ENCODE results near the gene PCTP. TPM values are rescaled to one million over a fixed set of nuclear protein-coding genes. Genes with fewer than 3 reads are reported as not detected.

Gene PCTP
- total RNA-seq, 1 donor from 2014 or later = 28.1 TPM

DNA sequence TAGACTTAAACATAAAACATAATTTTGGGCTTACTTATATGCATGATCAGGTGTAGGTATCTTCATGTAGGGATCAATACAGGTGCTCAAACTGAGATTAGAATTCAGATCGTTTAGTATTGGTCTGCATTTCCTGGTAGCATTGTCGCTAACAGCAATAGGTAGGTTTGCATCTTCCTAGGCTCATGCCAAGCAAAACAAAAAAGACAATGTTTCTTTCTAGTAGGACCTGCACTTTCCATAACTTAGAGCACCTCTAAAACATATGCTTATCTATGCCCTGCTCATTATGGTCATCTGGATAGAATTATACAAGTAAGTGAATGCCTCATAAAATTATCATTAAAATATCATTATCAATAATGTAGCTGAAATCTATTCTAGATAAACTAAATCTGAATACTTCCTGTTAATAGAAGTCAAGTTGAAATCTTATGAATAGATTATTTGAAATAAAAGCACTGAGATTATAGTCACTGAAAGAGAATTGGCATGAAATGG, 26.7 kb downstream of the PCTP start:
- no peaks in the 10 kb centered on the region for H3K9me3 ChIP-seq
- H3K27ac ChIP-seq = no peak overlapping the region
- ATAC-seq (no peak), DNase-seq (no peak)
- no peaks in the 10 kb centered on the region for H3K4me1 ChIP-seq
- no peaks in the 10 kb centered on the region for H3K27me3 ChIP-seq (ENCODE audit: low read depth)
- intact Hi-C loops (cut with DNase I) = no loop called here
- TF ChIP-seq, protein P1, sequence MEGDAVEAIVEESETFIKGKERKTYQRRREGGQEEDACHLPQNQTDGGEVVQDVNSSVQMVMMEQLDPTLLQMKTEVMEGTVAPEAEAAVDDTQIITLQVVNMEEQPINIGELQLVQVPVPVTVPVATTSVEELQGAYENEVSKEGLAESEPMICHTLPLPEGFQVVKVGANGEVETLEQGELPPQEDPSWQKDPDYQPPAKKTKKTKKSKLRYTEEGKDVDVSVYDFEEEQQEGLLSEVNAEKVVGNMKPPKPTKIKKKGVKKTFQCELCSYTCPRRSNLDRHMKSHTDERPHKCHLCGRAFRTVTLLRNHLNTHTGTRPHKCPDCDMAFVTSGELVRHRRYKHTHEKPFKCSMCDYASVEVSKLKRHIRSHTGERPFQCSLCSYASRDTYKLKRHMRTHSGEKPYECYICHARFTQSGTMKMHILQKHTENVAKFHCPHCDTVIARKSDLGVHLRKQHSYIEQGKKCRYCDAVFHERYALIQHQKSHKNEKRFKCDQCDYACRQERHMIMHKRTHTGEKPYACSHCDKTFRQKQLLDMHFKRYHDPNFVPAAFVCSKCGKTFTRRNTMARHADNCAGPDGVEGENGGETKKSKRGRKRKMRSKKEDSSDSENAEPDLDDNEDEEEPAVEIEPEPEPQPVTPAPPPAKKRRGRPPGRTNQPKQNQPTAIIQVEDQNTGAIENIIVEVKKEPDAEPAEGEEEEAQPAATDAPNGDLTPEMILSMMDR (IDR thresholded peaks at IDR 0.05) = no peak
- no peak overlapping the region for H3K4me3 ChIP-seq
- peaks cover 51% of the 10 kb centered on the region for H3K36me3 ChIP-seq

DNA sequence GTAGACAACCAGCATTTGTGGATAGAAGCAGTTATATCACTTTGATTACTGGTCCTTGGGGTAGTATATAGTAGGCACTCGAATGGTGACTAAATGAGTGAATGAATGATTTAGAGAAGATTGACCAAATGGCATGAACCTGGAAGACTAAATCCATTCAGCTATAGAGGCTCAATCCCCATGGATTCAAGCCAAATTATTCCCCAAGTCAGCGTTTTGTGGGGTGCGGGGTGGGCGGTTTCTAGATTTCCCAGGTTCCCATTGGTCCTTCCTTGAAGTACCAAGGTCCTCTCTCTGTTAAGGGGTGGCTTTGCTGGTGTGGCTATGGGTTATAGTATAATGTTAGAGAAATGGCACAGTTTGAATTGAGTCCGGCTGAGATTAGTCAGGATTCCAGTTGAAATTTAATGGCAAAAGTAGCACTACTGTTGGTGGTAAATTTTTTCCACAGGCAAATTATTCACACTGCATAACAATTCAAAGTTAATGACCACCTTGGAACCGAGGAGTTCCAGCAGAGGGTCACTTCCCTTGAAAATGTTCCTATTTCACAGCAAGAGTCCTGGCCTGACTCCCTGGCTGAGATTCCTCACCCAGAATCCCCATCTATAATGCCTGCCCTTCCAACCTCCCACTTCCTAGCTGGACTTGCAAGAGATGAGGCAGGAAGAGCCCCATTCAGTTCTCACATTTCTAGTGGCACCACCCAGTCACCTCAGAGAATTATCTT, 27.7 kb downstream of the PCTP start:
- no peaks in the 10 kb centered on the region for H3K9me3 ChIP-seq
- no peak overlapping the region for H3K27ac ChIP-seq
- peaks cover 41% of the 10 kb centered on the region for H3K36me3 ChIP-seq
- no peaks in the 10 kb centered on the region for H3K27me3 ChIP-seq (ENCODE audit: low read depth)
- H3K4me3 ChIP-seq = no peak overlapping the region
- ATAC-seq (no peak), DNase-seq (no peak)
- TF ChIP-seq, protein P1 (IDR thresholded peaks at IDR 0.05) = no peak
- H3K4me1 ChIP-seq = no peaks in the 10 kb centered on the region
- intact Hi-C loops (cut with DNase I) = no loop called here

DNA sequence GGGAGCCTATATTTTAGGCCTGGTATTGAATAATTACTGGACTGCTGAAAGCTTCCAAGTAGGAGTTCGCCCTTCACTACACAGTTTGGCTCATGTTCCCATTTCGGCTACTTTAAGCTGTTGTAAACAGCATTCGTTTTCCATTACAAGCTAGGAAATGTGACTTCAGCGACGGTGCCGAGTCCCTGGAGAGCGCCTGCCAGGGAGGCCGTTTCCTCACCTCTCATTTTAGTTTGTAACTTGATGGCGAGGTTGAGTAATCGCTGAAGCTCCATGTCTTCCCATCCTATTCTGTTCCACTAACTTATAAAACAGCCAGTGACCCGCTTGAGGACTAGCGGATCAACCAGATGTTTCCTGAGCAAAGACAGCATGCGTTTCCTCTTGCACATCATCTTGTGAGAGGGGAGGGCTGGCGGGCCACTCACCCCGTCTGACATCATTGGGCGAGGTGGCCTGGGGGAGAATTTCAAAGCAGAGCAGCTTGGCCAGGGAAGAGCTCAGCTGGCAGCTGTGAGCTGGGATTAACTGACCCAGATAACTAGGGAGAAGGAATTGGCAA, 32.9 kb downstream of the PCTP start:
- DNase-seq (peak; percentile 50), ATAC-seq (peak; percentile 75 to 80)
- Histone ChIP-seq H3K36me3 (no peaks in the 10 kb centered on the region), H3K27ac (peak overlapping the region; percentile 61), H3K27me3 (ENCODE audit: low read depth) (no peaks in the 10 kb centered on the region), H3K9me3 (no peaks in the 10 kb centered on the region), H3K4me1 (no peaks in the 10 kb centered on the region), H3K4me3 (no peak overlapping the region)
- intact Hi-C loops (cut with DNase I) = no loop called here
- TF ChIP-seq, protein P1 (IDR thresholded peaks at IDR 0.05) = no peak

DNA sequence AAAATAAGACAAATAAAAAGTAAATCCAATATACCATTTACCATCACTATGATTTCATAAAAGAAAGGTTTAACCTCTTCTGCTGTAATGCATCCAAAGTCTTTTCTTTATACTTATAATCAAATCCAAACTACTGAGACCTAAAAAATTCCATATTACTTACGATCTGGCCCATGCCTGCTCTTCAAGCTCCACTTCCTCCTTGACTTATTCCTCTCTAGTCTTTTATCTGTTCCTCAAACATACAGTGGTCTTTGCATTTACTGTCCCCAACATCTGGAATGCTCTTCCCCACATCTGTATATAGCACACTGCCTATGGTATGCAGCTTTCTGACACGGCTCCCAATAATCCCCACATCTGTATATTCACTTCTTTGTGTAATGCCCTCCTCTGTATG, 33.8 kb downstream of the PCTP start:
- TF ChIP-seq, protein P1 (IDR thresholded peaks at IDR 0.05) = no peak
- no peaks in the 10 kb centered on the region for H3K4me1 ChIP-seq
- ATAC-seq (no peak), DNase-seq (no peak)
- H3K27ac ChIP-seq = no peak overlapping the region
- H3K36me3 ChIP-seq = no peaks in the 10 kb centered on the region
- intact Hi-C loops (cut with DNase I) = no loop called here
- no peaks in the 10 kb centered on the region for H3K9me3 ChIP-seq
- H3K27me3 ChIP-seq (ENCODE audit: low read depth) = no peaks in the 10 kb centered on the region
- H3K4me3 ChIP-seq = no peak overlapping the region

DNA sequence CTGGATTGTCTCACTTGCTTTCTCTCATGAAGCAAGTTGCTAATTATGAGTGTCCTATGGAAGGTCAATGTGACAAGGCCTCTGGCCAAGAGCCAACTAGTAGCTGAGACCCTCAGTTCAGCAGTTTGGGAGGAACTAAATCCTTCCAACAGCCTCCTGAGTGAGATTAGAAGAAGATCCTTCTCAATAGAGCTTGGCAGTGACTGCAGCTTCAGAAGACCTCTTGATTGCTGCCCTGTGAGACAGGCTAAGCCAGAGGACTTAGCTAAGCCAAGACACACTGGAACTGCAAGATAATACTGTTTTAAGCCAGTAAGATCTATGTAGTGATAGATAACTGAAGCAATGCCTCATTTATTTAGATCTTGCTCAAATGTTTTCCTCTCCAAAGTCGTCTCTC, 34.3 kb downstream of the PCTP start:
- Histone ChIP-seq H3K27me3 (ENCODE audit: low read depth) (no peaks in the 10 kb centered on the region), H3K9me3 (no peaks in the 10 kb centered on the region), H3K27ac (no peak overlapping the region), H3K4me3 (no peak overlapping the region), H3K36me3 (no peaks in the 10 kb centered on the region), H3K4me1 (no peaks in the 10 kb centered on the region)
- ATAC-seq = no peak
- TF ChIP-seq, protein P1 (IDR thresholded peaks at IDR 0.05) = no peak
- no peak for DNase-seq
- intact Hi-C loops (cut with DNase I) = no loop called here

Data from lower lobe of right lung (tissue), 2 donors.